Tibial nerve (tissue), 4 donors: ENCODE measurements around the gene ZNF19. TPM values are rescaled to one million over a fixed set of nuclear protein-coding genes. Genes with fewer than 3 reads are reported as not detected.

ENCODE experiments used
- DNase-seq, 2 donors: peaks; one replicate each; pipeline ENCODE4 v3.0.0-alpha.2; 2019; ENCODE audit warnings: low spot score in 2 of 2
- H3K27ac ChIP-seq, 4 donors: fragments of 200-600 bp; sonication (generic) in 3 of 4; one replicate each; pipeline ENCODE4 v1.5.1; 2017 to 2019; ENCODE audit warnings: mild to moderate bottlenecking in 1 of 4
- H3K27me3 ChIP-seq, 2 donors: fragments of 200-600 bp; sonication (generic) in 1 of 2; one replicate each; pipeline versions ENCODE4 v1.5.1 to v1.6.0; 2017 to 2019
- H3K36me3 ChIP-seq, 3 donors: fragments of 200-600 bp; sonication (generic); one replicate each; pipeline ENCODE4 v1.5.1; 2018 to 2019
- H3K4me1 ChIP-seq, 4 donors: fragments of 200-600 bp; sonication (generic) in 3 of 4; one replicate each; pipeline ENCODE4 v1.5.1; 2017 to 2019
- H3K4me3 ChIP-seq, 4 donors: fragments of 200-600 bp; sonication (generic) in 3 of 4; one replicate each; pipeline ENCODE4 v1.5.1; 2017 to 2019; ENCODE audit warnings: mild to moderate bottlenecking in 1 of 4, moderate library complexity in 1 of 4
- H3K9me3 ChIP-seq, 4 donors: fragments of 200-600 bp; sonication (generic) in 3 of 4; one replicate each; pipeline ENCODE4 v1.5.1; 2017 to 2019
- EP300 ChIP-seq, 2 donors: sonication (generic); formaldehyde crosslinking; IDR thresholded peaks; one replicate each; pipeline ENCODE4 v1.6.1; 2017; ENCODE audit warnings: antibody characterized with exemption in 2 of 2, mild to moderate bottlenecking in 1 of 2
- POLR2A ChIP-seq, 2 donors: fragments of 450-650 bp; IDR thresholded peaks; one replicate each; pipeline ENCODE4 v1.6.1; 2017; ENCODE audit warnings: antibody characterized with exemption in 2 of 2, mild to moderate bottlenecking in 2 of 2, moderate library complexity in 2 of 2
- WGBS, 2 donors: methylation state at CpG; one replicate each; pipeline ENCODE4 v1.1.5; 2018; 5-methylcytosine and 5-hydroxymethylcytosine counted together
- total RNA-seq, 4 donors: library from RNA; depleted of rRNA; stranded (reverse); fragments of >200 nt; gene quantifications; one replicate each; pipeline ENCODE4 v1.1.0, GENCODE V29; 2016
- TF ChIP-seq, protein P1 (sequence below), 5 experiments: fragments of 200-600 bp in 3 of 5; fragments of 450-650 bp in 2 of 5; sonication (generic) in 3 of 5; IDR thresholded peaks; one replicate each; pipeline ENCODE4 v1.5.1; 2016 to 2019; ENCODE audit warnings: antibody characterized with exemption in 5 of 5, mild to moderate bottlenecking in 3 of 5, moderate library complexity in 2 of 5

The ZNF19 gene
- total RNA-seq, 4 donors from 2014 or later = 5.7 to 11.1 (median 7.8) TPM

DNA sequence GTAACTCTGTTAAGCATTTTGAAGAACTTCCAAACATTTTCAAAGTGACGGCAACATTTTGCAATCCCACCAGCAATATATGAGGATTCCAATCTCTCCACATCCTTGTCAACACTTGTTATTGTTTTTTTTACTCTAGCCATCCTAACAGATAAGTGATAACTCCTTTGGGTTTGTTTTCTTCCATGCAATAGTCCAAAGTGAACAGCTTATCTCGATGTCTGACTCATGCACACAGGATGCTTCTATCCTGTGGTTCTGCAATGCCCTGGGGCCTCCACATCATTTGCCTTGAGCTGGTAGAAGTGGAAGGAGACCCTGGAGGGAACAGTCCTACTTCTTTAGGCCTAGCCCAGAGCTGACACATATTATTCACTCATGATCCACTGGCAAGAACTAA is 60.2 kb downstream of the ZNF19 start:
- Histone ChIP-seq H3K4me1 (peaks cover 0 to 5% (median 0%) of the 10 kb centered on the region in 4 donors), H3K4me3 (no peak overlapping the region), H3K36me3 (no peaks in the 10 kb centered on the region), H3K9me3 (peaks cover 0 to 10% (median 0%) of the 10 kb centered on the region in 4 donors), H3K27ac (no peak overlapping the region), H3K27me3 (peaks cover 0 to 13% of the 10 kb centered on the region in 2 donors)
- no peak for DNase-seq
- WGBS, 2 donors = 90 to 98% methylated on average over 2 of the region's 2 CpGs
- no peak for TF ChIP-seq POLR2A (IDR thresholded peaks at IDR 0.05)
- TF ChIP-seq, protein P1, sequence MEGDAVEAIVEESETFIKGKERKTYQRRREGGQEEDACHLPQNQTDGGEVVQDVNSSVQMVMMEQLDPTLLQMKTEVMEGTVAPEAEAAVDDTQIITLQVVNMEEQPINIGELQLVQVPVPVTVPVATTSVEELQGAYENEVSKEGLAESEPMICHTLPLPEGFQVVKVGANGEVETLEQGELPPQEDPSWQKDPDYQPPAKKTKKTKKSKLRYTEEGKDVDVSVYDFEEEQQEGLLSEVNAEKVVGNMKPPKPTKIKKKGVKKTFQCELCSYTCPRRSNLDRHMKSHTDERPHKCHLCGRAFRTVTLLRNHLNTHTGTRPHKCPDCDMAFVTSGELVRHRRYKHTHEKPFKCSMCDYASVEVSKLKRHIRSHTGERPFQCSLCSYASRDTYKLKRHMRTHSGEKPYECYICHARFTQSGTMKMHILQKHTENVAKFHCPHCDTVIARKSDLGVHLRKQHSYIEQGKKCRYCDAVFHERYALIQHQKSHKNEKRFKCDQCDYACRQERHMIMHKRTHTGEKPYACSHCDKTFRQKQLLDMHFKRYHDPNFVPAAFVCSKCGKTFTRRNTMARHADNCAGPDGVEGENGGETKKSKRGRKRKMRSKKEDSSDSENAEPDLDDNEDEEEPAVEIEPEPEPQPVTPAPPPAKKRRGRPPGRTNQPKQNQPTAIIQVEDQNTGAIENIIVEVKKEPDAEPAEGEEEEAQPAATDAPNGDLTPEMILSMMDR (IDR thresholded peaks at IDR 0.05) = no peak
- TF ChIP-seq EP300 (IDR thresholded peaks at IDR 0.05) = no peak

- Histone ChIP-seq H3K36me3 (no peaks in the 10 kb centered on the region), H3K27me3 (peaks cover 0 to 13% of the 10 kb centered on the region in 2 donors), H3K27ac (no peak overlapping the region), H3K4me1 (peaks cover 0 to 5% (median 0%) of the 10 kb centered on the region in 4 donors), H3K4me3 (no peak overlapping the region), H3K9me3 (peaks cover 0 to 10% (median 0%) of the 10 kb centered on the region in 4 donors)
- TF ChIP-seq EP300 (IDR thresholded peaks at IDR 0.05) (no peak), POLR2A (IDR thresholded peaks at IDR 0.05) (no peak)
- TF ChIP-seq, protein P1 (IDR thresholded peaks at IDR 0.05) = no peak
- no peak for DNase-seq
Observed at GRCh38 chr16:71428385-71428784, 60.7 kb downstream of the ZNF19 start.

DNA sequence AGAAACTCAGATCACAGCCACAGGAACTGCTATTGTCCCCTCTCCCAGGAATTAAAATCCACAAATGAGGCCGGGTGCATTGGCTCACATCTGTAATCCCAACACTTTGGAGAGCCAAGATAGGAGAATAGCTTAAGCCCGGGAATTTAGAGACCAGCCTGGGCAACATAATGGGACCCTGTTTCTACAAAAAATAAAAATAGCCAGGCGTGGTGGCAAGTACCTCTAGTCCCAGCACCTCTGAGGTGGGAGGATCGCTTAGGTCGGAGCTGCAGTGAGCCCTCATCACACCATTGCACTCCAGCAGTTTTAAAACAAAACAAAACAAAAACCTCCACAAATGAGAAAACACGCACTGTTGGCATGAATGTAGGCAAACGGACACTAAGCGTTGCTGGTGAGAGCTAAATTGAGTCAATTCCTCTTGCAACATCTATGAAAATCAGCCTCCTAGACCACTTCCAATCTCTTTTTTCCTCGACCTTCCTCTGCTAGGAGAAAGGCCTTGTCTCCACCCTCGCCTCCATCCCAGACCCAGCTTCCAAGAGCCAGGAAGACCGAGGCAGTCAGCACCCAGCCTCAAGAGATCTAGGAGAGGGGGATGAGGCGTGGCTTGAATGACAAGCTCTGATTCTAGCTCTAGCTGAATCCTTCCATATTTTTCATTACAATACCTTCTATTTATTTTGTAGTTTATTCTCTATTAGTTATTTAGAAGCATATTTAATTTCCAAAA is 62.1 kb downstream of the ZNF19 start:
- 64 to 67% methylated on average over 12 of the region's 12 CpGs for WGBS, 2 donors
- peaks cover 0 to 13% of the 10 kb centered on the region in 2 donors for H3K27me3 ChIP-seq
- no peak overlapping the region for H3K4me3 ChIP-seq
- peaks cover 0 to 10% (median 0%) of the 10 kb centered on the region in 4 donors for H3K9me3 ChIP-seq
- no peak for DNase-seq
- H3K36me3 ChIP-seq = no peaks in the 10 kb centered on the region
- no peak overlapping the region for H3K27ac ChIP-seq
- peaks cover 0 to 5% (median 0%) of the 10 kb centered on the region in 4 donors for H3K4me1 ChIP-seq
- TF ChIP-seq, protein P1 (IDR thresholded peaks at IDR 0.05) = no peak
- TF ChIP-seq EP300 (IDR thresholded peaks at IDR 0.05) (no peak), POLR2A (IDR thresholded peaks at IDR 0.05) (no peak)

DNA sequence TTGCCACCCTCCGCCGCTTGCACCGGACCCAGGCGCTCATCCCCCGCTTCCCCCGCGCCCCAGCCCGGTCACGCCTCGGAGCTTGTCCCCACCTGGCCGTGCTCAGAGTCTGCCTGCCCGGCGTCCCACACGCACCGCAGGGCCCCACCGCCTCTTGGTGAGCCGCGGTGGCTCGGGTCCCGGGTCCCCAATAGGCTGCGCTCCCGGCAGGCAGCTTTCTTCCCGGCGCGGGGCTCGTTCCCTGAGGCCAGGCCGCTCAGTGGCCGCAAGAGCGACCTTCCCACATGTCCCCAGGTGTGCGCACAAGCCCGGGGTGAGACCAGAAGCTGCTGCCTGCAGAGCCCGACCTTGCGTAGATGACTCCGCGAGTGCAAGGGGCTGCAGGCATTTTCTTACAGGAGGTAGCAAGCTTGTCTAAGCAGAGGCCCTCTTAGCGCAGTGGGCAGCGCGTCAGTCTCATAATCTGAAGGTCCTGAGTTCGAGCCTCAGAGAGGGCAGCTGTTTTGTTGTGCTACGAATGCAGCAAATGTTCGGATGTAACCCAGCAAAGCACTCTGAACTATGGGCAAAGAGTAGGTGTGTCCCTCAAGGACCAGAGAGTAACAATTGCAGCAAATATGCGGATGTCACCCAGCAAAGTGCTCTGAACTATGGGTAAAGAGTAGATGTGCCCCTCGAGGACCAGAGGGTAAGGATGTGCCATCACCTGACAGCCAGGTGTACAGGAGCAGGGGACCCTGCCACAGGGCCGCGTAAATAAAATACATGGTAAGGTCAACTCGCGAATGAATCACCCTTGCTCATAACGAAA is 62.9 kb downstream of the ZNF19 start:
- peaks cover 0 to 5% (median 0%) of the 10 kb centered on the region in 4 donors for H3K4me1 ChIP-seq
- H3K27ac ChIP-seq = no peak overlapping the region
- no peak for TF ChIP-seq POLR2A (IDR thresholded peaks at IDR 0.05)
- TF ChIP-seq, protein P1 (IDR thresholded peaks at IDR 0.05) = no peak
- no peak for TF ChIP-seq EP300 (IDR thresholded peaks at IDR 0.05)
- peaks cover 0 to 13% of the 10 kb centered on the region in 2 donors for H3K27me3 ChIP-seq
- H3K36me3 ChIP-seq = no peaks in the 10 kb centered on the region
- WGBS, 2 donors = 3 to 5% methylated on average over 22 to 45 of the region's 48 CpGs
- DNase-seq = peak in 1 of 2 donors; percentile 9
- H3K4me3 ChIP-seq = peak overlapping the region in 1 of 4 donors; percentile 31
- H3K9me3 ChIP-seq = peaks cover 0 to 10% (median 0%) of the 10 kb centered on the region in 4 donors

DNA sequence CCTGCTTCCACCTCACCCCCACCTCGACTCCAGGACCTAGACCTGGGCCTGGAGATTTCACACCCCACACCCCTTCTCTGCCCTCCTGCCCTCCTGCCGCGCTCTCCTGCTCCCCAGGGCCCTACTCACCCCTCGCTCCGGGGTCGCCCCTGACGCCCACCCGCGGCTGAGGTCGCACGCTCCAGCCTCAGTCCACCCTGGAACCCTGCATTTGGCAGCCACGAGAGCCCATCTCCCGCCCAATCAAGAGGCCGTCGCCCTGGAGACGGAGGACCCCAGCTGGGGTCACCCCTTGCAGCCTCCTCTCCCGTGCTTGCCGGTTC is 63.4 kb downstream of the ZNF19 start:
- Histone ChIP-seq H3K36me3 (no peaks in the 10 kb centered on the region), H3K27me3 (peaks cover 0 to 13% of the 10 kb centered on the region in 2 donors), H3K4me1 (peaks cover 0 to 5% (median 0%) of the 10 kb centered on the region in 4 donors), H3K27ac (no peak overlapping the region), H3K9me3 (peaks cover 0 to 10% (median 0%) of the 10 kb centered on the region in 4 donors), H3K4me3 (peak overlapping the region in 1 of 4 donors; percentile 31)
- TF ChIP-seq POLR2A (IDR thresholded peaks at IDR 0.05) = no peak
- TF ChIP-seq, protein P1 (IDR thresholded peaks at IDR 0.05) = no peak
- no peak for TF ChIP-seq EP300 (IDR thresholded peaks at IDR 0.05)
- no peak for DNase-seq
- 3 to 10% methylated on average over 18 of the region's 18 CpGs for WGBS, 2 donors
